Effector memory CD4-positive, alpha-beta T cell (primary cell): Measurements from ENCODE around the gene MAML3.

Experiments
- DNase-seq, 3 donors: peaks; one replicate each; pipeline ENCODE4 v3.0.0-alpha.2; 2020
- H3K27ac ChIP-seq: 2 replicates; pipeline ENCODE4 v1.7.0; 2013; ENCODE audit warnings: mild to moderate bottlenecking, low read length, moderate library complexity; ENCODE audit not compliant: insufficient read depth, poor library complexity, severe bottlenecking
- H3K27me3 ChIP-seq: replicated peaks from 2 replicates; pipeline ENCODE4 v1.7.0; 2013; ENCODE audit warnings: mild to moderate bottlenecking, low read length; ENCODE audit not compliant: insufficient read depth, control insufficient read depth, poor library complexity, severe bottlenecking
- H3K36me3 ChIP-seq: 2 replicates; pipeline ENCODE4 v1.7.0; 2013; ENCODE audit warnings: mild to moderate bottlenecking, low read length, moderate library complexity; ENCODE audit not compliant: control insufficient read depth, insufficient read depth
- H3K4me1 ChIP-seq: 2 replicates; pipeline ENCODE4 v1.7.0; 2013; ENCODE audit warnings: low read length, mild to moderate bottlenecking; ENCODE audit not compliant: control insufficient read depth, insufficient read depth, poor library complexity, severe bottlenecking
- H3K4me3 ChIP-seq: 2 replicates; pipeline ENCODE4 v1.7.0; 2013; ENCODE audit warnings: low read length, low read depth, mild to moderate bottlenecking; ENCODE audit not compliant: insufficient read depth, poor library complexity, severe bottlenecking
- H3K9me3 ChIP-seq: 2 replicates; pipeline ENCODE4 v1.7.0; 2013; ENCODE audit warnings: mild to moderate bottlenecking, low read length, moderate library complexity; ENCODE audit not compliant: control insufficient read depth

Gene MAML3

DNA sequence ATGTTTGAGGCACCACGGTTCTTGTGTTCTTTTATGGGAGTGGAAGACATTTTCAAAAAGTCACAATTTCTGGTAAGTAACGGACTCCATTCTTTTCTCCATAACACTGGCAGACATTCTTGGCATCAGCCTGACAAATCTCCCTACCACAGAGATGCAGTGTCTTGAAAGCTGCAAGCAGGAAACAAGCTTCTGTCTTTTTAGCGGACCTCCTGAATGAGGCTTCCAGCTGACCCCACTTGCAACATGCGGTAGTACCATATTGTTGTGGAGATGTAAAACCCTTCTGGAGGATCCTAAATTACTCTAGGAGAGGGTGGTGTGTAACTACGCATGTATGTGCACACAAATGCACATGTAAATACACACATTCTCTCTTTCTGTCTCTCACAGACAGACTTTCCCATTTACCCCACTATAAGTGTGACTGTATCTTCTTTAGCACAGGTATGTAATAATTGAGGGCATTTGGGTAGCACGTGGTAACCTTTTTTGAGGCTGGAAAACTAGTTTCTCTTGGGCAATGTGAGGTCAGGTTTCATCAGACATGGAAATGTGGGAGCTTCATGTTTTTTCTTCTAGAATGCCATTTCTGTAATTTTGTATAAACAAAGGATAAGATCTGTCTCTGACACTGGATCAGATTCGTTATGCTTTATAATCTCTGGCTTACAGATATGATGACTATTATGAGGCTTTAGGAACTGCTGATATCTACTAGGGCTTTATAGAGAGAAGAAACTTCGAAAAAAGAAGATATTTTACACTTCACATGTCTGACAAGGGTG is 358.3 kb downstream of the MAML3 start:
- Histone ChIP-seq H3K27ac (no peak overlapping the region), H3K9me3 (no peaks in the 10 kb centered on the region), H3K27me3 (no peaks in the 10 kb centered on the region), H3K36me3 (no peaks in the 10 kb centered on the region), H3K4me1 (no peaks in the 10 kb centered on the region), H3K4me3 (no peak overlapping the region)
- DNase-seq = no peak

DNA sequence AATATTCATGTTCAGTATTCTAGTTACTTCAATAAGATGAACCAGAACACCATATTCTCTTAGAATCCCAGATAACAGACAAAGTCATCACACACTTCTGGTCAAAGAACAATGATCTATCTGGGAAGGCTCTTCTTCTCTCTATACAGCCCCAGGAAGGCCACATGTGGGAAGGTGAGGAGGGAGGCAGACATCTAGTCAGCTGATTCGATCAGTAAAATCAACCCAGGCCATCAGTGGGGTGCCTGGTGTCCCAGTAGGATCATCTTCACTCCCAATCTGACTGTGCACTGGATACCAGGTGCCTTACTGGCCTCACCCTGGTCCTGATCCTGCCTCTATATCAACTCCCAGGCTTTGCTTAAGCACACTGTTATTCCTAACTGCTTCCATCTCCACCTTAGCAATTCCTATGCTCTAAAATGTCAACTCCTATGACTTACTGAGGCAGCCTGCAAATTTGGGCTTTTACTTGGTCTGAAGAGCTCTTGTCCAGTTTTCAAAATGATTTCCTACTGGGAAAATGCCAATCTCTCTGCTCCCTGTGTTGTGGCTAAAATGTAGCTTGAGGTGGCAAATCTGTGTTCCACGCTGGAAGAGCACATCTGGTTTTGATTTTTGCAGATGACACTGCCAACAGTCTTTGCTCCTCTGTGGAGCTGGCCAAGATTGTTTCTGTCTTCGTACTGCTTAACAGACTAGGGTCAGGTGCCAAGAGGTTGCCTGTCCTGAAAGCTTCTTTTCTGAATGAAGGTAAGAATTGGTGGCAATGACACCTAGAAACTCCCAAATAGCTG is 359.6 kb downstream of the MAML3 start:
- no peak for DNase-seq
- no peaks in the 10 kb centered on the region for H3K4me1 ChIP-seq
- H3K4me3 ChIP-seq = no peak overlapping the region
- H3K9me3 ChIP-seq = no peaks in the 10 kb centered on the region
- no peaks in the 10 kb centered on the region for H3K36me3 ChIP-seq
- no peak overlapping the region for H3K27ac ChIP-seq
- H3K27me3 ChIP-seq = no peaks in the 10 kb centered on the region

DNA sequence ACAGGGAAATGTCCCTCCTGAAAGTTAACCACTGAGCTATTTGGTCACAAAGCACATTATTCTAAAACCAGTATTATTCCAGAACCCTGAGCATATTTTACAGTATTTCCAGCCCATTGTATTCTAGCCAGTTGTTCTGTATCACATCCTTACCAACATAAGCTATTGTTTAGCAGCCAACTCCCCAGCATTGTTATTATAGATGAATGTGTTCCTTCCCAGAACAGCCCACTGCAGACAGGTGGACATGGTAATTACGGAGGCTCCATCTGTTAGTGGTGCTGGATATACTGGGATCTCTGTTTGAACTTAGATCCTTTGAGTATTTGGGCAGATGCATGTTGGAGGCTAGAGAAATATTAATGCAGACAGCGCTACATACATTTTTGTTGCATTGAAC is 362.3 kb downstream of the MAML3 start:
- no peak for DNase-seq
- Histone ChIP-seq H3K4me3 (no peak overlapping the region), H3K4me1 (no peaks in the 10 kb centered on the region), H3K27me3 (no peaks in the 10 kb centered on the region), H3K27ac (no peak overlapping the region), H3K9me3 (no peaks in the 10 kb centered on the region), H3K36me3 (no peaks in the 10 kb centered on the region)

DNA sequence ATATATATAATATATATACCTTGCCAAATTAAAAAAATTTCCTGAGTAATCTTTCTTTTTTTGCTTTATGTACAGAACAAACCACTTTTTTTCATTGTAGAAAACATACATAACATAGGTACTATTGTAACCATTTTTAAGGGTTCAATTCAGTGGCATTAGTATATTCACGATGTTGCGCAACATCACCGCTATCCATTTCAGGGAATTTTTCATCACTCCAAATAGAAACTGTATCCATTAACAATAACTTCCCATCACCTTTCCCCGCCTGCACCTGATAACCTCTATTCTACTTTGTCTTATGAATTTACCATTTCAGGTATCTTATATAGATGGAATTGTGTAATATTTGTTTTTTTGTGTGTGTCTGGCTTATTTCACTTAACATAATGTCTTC is 363.7 kb downstream of the MAML3 start:
- H3K4me1 ChIP-seq = no peaks in the 10 kb centered on the region
- H3K4me3 ChIP-seq = no peak overlapping the region
- no peak for DNase-seq
- H3K27ac ChIP-seq = no peak overlapping the region
- no peaks in the 10 kb centered on the region for H3K27me3 ChIP-seq
- no peaks in the 10 kb centered on the region for H3K36me3 ChIP-seq
- no peaks in the 10 kb centered on the region for H3K9me3 ChIP-seq

DNA sequence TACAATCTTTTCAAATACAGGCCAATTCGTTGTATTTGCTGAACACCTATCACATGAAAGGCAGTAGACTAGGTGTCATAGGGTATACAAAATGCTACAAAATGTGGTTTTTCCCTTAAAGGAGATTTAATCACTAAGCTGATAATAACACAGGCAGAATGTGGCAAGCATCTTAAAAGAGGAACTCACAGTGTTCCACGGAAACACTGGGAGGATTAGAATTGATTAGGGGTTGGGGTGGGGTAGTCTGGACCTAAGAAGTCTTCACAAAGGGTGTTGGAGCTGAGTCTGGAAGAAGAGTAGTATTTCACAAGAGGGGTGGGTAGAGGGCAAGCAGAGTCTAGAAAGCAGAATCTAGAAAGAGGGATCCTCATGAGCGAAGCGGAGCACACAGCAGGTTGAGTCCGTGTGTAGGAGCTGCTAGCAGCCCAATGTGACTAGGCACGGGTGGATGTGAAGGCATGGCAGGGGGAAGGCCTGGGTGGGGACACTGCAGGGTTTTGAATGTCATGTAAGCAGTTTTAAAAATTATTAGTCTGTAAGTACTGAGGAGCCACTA is 364.8 kb downstream of the MAML3 start:
- no peak for DNase-seq
- Histone ChIP-seq H3K27me3 (no peaks in the 10 kb centered on the region), H3K9me3 (no peaks in the 10 kb centered on the region), H3K4me1 (no peaks in the 10 kb centered on the region), H3K36me3 (no peaks in the 10 kb centered on the region), H3K4me3 (no peak overlapping the region), H3K27ac (no peak overlapping the region)

DNA sequence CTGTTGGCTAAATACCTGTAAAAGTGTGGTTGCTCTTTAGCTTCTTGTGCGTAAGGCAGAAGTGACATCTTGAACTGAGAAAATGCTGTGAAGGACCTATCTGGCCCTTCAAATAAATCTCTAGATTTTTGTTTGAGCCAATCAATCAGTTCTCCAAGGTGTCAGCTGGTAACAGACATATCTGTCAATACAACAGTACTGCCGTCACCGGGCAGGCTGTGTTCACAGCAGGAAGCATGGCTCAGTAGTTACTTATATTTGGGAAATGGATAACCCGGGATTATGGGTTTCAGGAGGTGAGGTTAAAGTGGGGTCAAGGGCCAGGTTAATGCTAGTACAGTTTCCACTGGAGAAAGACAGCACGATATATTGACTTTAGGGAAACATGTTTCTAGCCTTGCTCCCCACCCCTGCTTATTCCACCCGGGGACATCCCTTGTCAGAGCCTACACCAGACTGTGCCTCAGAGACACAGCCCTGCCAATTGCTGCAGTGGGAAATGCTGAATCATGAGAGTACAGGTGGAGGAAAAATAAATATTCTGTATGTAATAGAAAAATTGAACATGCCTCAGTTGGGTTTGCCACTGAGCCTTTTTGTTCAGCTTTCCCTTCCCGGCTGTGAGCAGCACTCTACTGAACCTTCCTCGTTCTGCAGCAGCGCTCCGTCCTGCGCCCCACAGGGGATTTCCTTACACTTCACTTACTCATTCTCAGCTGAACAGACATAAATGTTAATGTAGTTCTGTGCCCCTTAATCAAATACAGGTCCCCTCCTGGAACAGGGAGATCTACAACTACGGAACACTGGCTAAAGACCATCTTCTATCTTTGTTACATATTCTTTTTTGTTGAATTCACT is 367.3 kb downstream of the MAML3 start:
- DNase-seq = no peak
- no peaks in the 10 kb centered on the region for H3K4me1 ChIP-seq
- H3K9me3 ChIP-seq = no peaks in the 10 kb centered on the region
- H3K27ac ChIP-seq = no peak overlapping the region
- H3K27me3 ChIP-seq = no peaks in the 10 kb centered on the region
- no peaks in the 10 kb centered on the region for H3K36me3 ChIP-seq
- H3K4me3 ChIP-seq = no peak overlapping the region

DNA sequence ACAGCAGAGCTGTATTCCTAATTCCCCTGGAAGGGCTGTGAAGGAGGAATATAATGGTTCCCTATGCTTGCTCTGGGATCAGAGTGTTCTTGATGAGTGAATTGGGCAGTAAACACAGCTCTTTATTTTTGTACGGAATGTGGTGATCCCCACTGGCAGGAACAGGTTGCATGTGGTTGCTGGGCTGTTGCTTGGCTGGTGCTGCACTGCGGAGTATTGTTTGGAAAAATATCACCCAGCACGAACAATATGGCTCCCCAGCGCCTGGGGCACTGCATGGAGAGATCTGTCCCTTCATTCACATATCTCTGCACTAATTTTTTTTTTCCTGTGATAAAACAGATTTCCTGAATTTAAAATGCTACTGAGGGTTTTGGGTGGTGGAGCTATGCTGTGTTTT is 368.6 kb downstream of the MAML3 start:
- H3K4me3 ChIP-seq = no peak overlapping the region
- no peaks in the 10 kb centered on the region for H3K36me3 ChIP-seq
- no peak for DNase-seq
- H3K27me3 ChIP-seq = no peaks in the 10 kb centered on the region
- H3K27ac ChIP-seq = no peak overlapping the region
- H3K9me3 ChIP-seq = no peaks in the 10 kb centered on the region
- H3K4me1 ChIP-seq = no peaks in the 10 kb centered on the region

DNA sequence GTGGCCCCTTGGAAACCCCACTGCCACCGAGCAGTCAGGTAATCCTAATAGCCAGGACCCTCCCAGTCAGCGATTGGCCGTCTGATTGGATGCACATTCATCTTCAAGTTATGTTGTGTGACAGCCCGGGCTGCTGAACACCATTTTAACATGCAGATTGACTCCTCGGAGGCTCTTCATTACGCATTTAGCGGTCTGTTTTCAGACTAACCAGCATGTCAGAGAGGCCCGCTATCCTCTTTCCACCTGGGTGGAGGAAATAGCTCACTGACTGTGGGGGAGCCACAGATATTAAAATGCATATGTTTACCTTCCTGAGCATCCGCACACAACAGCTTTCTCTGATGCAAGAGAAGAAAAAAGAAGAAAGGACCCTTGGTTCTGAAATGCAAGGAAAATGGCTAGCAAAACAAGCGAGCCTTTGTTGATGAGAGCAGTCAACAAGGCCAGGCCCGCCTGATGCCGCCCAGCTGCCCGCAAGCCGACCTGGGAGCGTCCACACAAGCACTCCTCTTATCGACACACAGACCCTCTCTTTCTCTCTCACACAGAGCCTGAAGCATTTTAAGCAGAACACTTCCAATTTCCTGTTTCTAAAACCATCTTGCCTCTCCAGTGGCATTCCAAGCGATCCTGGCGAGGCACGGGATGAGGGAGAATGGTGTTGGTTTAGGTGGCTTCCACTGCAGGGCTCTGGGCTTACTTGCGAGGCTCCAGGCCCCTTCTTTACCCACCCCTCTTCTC is 370.1 kb downstream of the MAML3 start:
- Histone ChIP-seq H3K36me3 (no peaks in the 10 kb centered on the region), H3K4me1 (no peaks in the 10 kb centered on the region), H3K4me3 (no peak overlapping the region), H3K9me3 (no peaks in the 10 kb centered on the region), H3K27ac (no peak overlapping the region), H3K27me3 (no peaks in the 10 kb centered on the region)
- DNase-seq = no peak

DNA sequence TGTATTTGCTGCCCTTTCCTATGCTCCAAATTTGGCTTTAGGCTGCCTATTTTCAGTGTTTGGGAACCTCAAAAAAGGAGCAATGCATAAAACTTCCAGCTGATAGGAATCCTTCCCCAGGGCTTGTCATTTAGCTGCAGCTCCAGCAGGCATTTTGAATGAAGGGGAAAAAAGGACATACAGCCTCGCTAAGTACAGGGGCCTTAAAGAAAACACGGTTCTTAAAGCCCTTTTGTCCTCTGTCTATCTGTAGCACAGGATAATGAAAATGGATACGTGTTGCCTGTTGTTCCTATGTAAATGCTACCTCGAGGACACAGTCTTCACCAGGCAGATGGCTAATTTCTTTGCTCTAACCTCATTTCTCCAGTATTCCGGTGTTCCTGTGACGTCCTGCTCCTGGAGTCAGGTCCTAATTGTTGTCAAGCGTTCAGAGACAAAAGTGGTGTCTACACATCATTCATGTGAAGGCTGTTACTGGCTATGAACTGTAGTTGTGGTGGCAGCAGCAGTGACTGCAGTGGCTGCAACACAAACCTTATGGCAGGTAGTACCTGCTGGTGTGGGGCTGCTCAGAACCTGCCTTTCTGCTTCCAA is 371.0 kb downstream of the MAML3 start:
- DNase-seq = no peak
- H3K4me3 ChIP-seq = no peak overlapping the region
- no peaks in the 10 kb centered on the region for H3K36me3 ChIP-seq
- no peak overlapping the region for H3K27ac ChIP-seq
- H3K4me1 ChIP-seq = no peaks in the 10 kb centered on the region
- H3K9me3 ChIP-seq = no peaks in the 10 kb centered on the region
- no peaks in the 10 kb centered on the region for H3K27me3 ChIP-seq
